SHP77 (cell line): ENCODE measurements around the gene PAXX.
"Not testable (repeated sequence)": the region's sequence is repeated elsewhere in the genome, so short reads cannot be mapped to it uniquely, and the experiment has no call there.

Experiments
- DNase-seq, 2 experiments: peaks; one replicate each; lab custom pipeline; 2025; lab: John Stamatoyannopoulos, UW

The PAXX gene

GRCh38 chr9:137002646-137003041, 10.4 kb downstream of the PAXX start:
- DNase-seq, result no peak

GRCh38 chr9:137004285-137004684, 12.1 kb downstream of the PAXX start:
- DNase-seq, result not testable (repeated sequence)

- no peak for DNase-seq
These were observed 14.1 kb downstream of the PAXX start for GRCh38 chr9:137006116-137007003.

GRCh38 chr9:137007108-137007815, 15.0 kb downstream of the PAXX start:
- DNase-seq, result peak; percentile 45 to 68

GRCh38 chr9:137007816-137008270, 15.6 kb downstream of the PAXX start:
- no peak for DNase-seq

- DNase-seq, result no peak
These were observed 16.1 kb downstream of the PAXX start for GRCh38 chr9:137008312-137008711.

- DNase-seq, result no peak
These were observed 17.0 kb downstream of the PAXX start for GRCh38 chr9:137009217-137009616.

GRCh38 chr9:137009938-137010732, 17.9 kb downstream of the PAXX start:
- peak in 1 of 2 experiments; percentile 57 for DNase-seq

GRCh38 chr9:137011156-137011555, 18.9 kb downstream of the PAXX start:
- DNase-seq, result no peak

- no peak for DNase-seq
These were observed 19.9 kb downstream of the PAXX start for GRCh38 chr9:137011907-137012675.

- DNase-seq, result no peak
These were observed 20.7 kb downstream of the PAXX start for GRCh38 chr9:137012694-137013570.

GRCh38 chr9:137013571-137013940, 21.3 kb downstream of the PAXX start:
- DNase-seq, result no peak

- DNase-seq, result no peak
These were observed 21.9 kb downstream of the PAXX start for GRCh38 chr9:137014166-137014565.

GRCh38 chr9:137014776-137015539, 22.7 kb downstream of the PAXX start:
- no peak for DNase-seq

- no peak for DNase-seq
These were observed 23.3 kb downstream of the PAXX start for GRCh38 chr9:137015540-137015930.

- no peak for DNase-seq
These were observed 23.8 kb downstream of the PAXX start for GRCh38 chr9:137015976-137016375.

GRCh38 chr9:137016436-137016835, 24.2 kb downstream of the PAXX start:
- no peak for DNase-seq

- DNase-seq, result no peak
These were observed 24.8 kb downstream of the PAXX start for GRCh38 chr9:137017071-137017470.

- no peak for DNase-seq
These were observed 25.7 kb downstream of the PAXX start for GRCh38 chr9:137017791-137018497.
